Measurements from ENCODE around the gene IP6K3. TPM values are rescaled to one million over a fixed set of nuclear protein-coding genes. Genes with fewer than 3 reads are reported as not detected.

The IP6K3 gene
- total RNA-seq, 2 experiments from 2014 or later, result not detected

- no peaks in the 10 kb centered on the region for H3K36me3 Mint-ChIP-seq (ENCODE audit: low read depth)
- H3K4me1 Mint-ChIP-seq (ENCODE audit: low read depth), result no peaks in the 10 kb centered on the region
- peaks cover 13% of the 10 kb centered on the region for H3K27me3 Mint-ChIP-seq (ENCODE audit: low read depth)
- H3K9me3 Mint-ChIP-seq (ENCODE audit: insufficient read depth), result no peaks in the 10 kb centered on the region
- POLR2A ChIA-PET, result no interaction called here
- CTCF ChIA-PET, result interaction anchor here (0.7 to 4.1 kb wide), 14 partner anchors 12 to 410 kb away, joined by 3 to 40 read pairs (median 8); partner anchors contain the start of gene UQCC2
- DNase-seq, result no peak
- no peak overlapping the region for H3K4me3 Mint-ChIP-seq
- H3K27ac Mint-ChIP-seq, result no peak overlapping the region
- no peak for ATAC-seq
These were observed 1.7 kb downstream of the IP6K3 start for GRCh38 chr6:33744895-33745546.

- Mint-ChIP-seq H3K4me3 (no peak overlapping the region), H3K9me3 (ENCODE audit: insufficient read depth) (no peaks in the 10 kb centered on the region), H3K36me3 (ENCODE audit: low read depth) (no peaks in the 10 kb centered on the region), H3K27ac (no peak overlapping the region), H3K27me3 (ENCODE audit: low read depth) (peaks cover 13% of the 10 kb centered on the region), H3K4me1 (ENCODE audit: low read depth) (no peaks in the 10 kb centered on the region)
- DNase-seq (peak; percentile 80), ATAC-seq (peak; percentile 87)
- POLR2A ChIA-PET, result no interaction called here
- CTCF ChIA-PET, result interaction anchor here (0.7 to 4.1 kb wide), 19 partner anchors 13 to 438 kb away, joined by 3 to 40 read pairs (median 4); partner anchors contain the start of gene UQCC2
These were observed 2.5 kb downstream of the IP6K3 start for GRCh38 chr6:33744001-33744848.

- no peaks in the 10 kb centered on the region for H3K36me3 Mint-ChIP-seq (ENCODE audit: low read depth)
- CTCF ChIA-PET, result interaction anchor here (0.8 to 4.1 kb wide), 14 partner anchors 16 to 412 kb away, joined by 3 to 40 read pairs (median 8); partner anchors contain the start of gene UQCC2
- no peak for ATAC-seq
These were observed 3.9 kb downstream of the IP6K3 start for GRCh38 chr6:33742837-33743236.

GRCh38 chr6:33742092-33742491 is 4.6 kb downstream of the IP6K3 start:
- ChIA-PET POLR2A (no interaction called here), CTCF (interaction anchor here (1.2 to 3.8 kb wide), 2 partner anchors 22 to 286 kb away, joined by 4 to 13 read pairs; no protein-coding TSS in a partner anchor)
- Mint-ChIP-seq H3K4me3 (no peak overlapping the region), H3K4me1 (ENCODE audit: low read depth) (no peaks in the 10 kb centered on the region), H3K27me3 (ENCODE audit: low read depth) (peaks cover 13% of the 10 kb centered on the region), H3K9me3 (ENCODE audit: insufficient read depth) (no peaks in the 10 kb centered on the region), H3K36me3 (ENCODE audit: low read depth) (no peaks in the 10 kb centered on the region), H3K27ac (no peak overlapping the region)
- ATAC-seq (no peak), DNase-seq (no peak)

More at GRCh38 chr6:33742837-33743236, 3.9 kb downstream of the IP6K3 start:
- DNase-seq, result no peak
- POLR2A ChIA-PET, result no interaction called here
- Mint-ChIP-seq H3K4me1 (ENCODE audit: low read depth) (no peaks in the 10 kb centered on the region), H3K27me3 (ENCODE audit: low read depth) (peaks cover 13% of the 10 kb centered on the region), H3K9me3 (ENCODE audit: insufficient read depth) (no peaks in the 10 kb centered on the region), H3K27ac (no peak overlapping the region), H3K4me3 (no peak overlapping the region)

- no peaks in the 10 kb centered on the region for H3K4me1 Mint-ChIP-seq (ENCODE audit: low read depth)
- H3K9me3 Mint-ChIP-seq (ENCODE audit: insufficient read depth), result no peaks in the 10 kb centered on the region
- POLR2A ChIA-PET, result no interaction called here
- no peak overlapping the region for H3K27ac Mint-ChIP-seq
- H3K27me3 Mint-ChIP-seq (ENCODE audit: low read depth), result peaks cover 13% of the 10 kb centered on the region
- ATAC-seq, result no peak
- CTCF ChIA-PET, result no interaction called here
- DNase-seq, result no peak
- H3K4me3 Mint-ChIP-seq, result no peak overlapping the region
- H3K36me3 Mint-ChIP-seq (ENCODE audit: low read depth), result no peaks in the 10 kb centered on the region
These were observed 5.9 kb downstream of the IP6K3 start for GRCh38 chr6:33740794-33741193.

GRCh38 chr6:33740204-33740608 is 6.5 kb downstream of the IP6K3 start:
- CTCF ChIA-PET, result no interaction called here
- no peaks in the 10 kb centered on the region for H3K4me1 Mint-ChIP-seq (ENCODE audit: low read depth)
- no peaks in the 10 kb centered on the region for H3K36me3 Mint-ChIP-seq (ENCODE audit: low read depth)
- DNase-seq (no peak), ATAC-seq (no peak)
- H3K27me3 Mint-ChIP-seq (ENCODE audit: low read depth), result peaks cover 13% of the 10 kb centered on the region
- H3K4me3 Mint-ChIP-seq, result no peak overlapping the region
- no peaks in the 10 kb centered on the region for H3K9me3 Mint-ChIP-seq (ENCODE audit: insufficient read depth)
- H3K27ac Mint-ChIP-seq, result no peak overlapping the region
- POLR2A ChIA-PET, result no interaction called here

GRCh38 chr6:33739571-33739970 is 7.1 kb downstream of the IP6K3 start:
- Mint-ChIP-seq H3K9me3 (ENCODE audit: insufficient read depth) (no peaks in the 10 kb centered on the region), H3K36me3 (ENCODE audit: low read depth) (no peaks in the 10 kb centered on the region), H3K27ac (no peak overlapping the region), H3K27me3 (ENCODE audit: low read depth) (peaks cover 13% of the 10 kb centered on the region), H3K4me3 (no peak overlapping the region), H3K4me1 (ENCODE audit: low read depth) (no peaks in the 10 kb centered on the region)
- CTCF ChIA-PET, result no interaction called here
- POLR2A ChIA-PET, result no interaction called here
- DNase-seq, result no peak
- ATAC-seq, result no peak

GRCh38 chr6:33738879-33739278 is 7.8 kb downstream of the IP6K3 start:
- POLR2A ChIA-PET, result no interaction called here
- no peaks in the 10 kb centered on the region for H3K9me3 Mint-ChIP-seq (ENCODE audit: insufficient read depth)

GRCh38 chr6:33738153-33738552 is 8.6 kb downstream of the IP6K3 start:
- Mint-ChIP-seq H3K27me3 (ENCODE audit: low read depth) (peaks cover 5% of the 10 kb centered on the region), H3K36me3 (ENCODE audit: low read depth) (no peaks in the 10 kb centered on the region), H3K27ac (no peak overlapping the region), H3K4me1 (ENCODE audit: low read depth) (no peaks in the 10 kb centered on the region), H3K4me3 (no peak overlapping the region), H3K9me3 (ENCODE audit: insufficient read depth) (no peaks in the 10 kb centered on the region)
- ChIA-PET POLR2A (no interaction called here), CTCF (no interaction called here)
- DNase-seq (no peak), ATAC-seq (no peak)

More at GRCh38 chr6:33738879-33739278, 7.8 kb downstream of the IP6K3 start:
- Mint-ChIP-seq H3K36me3 (ENCODE audit: low read depth) (no peaks in the 10 kb centered on the region), H3K27ac (no peak overlapping the region), H3K4me1 (ENCODE audit: low read depth) (no peaks in the 10 kb centered on the region), H3K27me3 (ENCODE audit: low read depth) (peaks cover 9% of the 10 kb centered on the region), H3K4me3 (no peak overlapping the region)
- ATAC-seq (no peak), DNase-seq (no peak)
- CTCF ChIA-PET, result no interaction called here

GRCh38 chr6:33737267-33738026 is 9.3 kb downstream of the IP6K3 start:
- Mint-ChIP-seq H3K4me1 (ENCODE audit: low read depth) (no peaks in the 10 kb centered on the region), H3K27me3 (ENCODE audit: low read depth) (no peaks in the 10 kb centered on the region), H3K27ac (no peak overlapping the region), H3K9me3 (ENCODE audit: insufficient read depth) (no peaks in the 10 kb centered on the region), H3K36me3 (ENCODE audit: low read depth) (no peaks in the 10 kb centered on the region), H3K4me3 (no peak overlapping the region)
- ChIA-PET POLR2A (no interaction called here), CTCF (no interaction called here)
- no peak for DNase-seq
- ATAC-seq, result no peak

GRCh38 chr6:33735216-33735615 is 11.5 kb downstream of the IP6K3 start:
- DNase-seq (no peak), ATAC-seq (no peak)
- Mint-ChIP-seq H3K4me1 (ENCODE audit: low read depth) (no peaks in the 10 kb centered on the region), H3K4me3 (no peak overlapping the region), H3K36me3 (ENCODE audit: low read depth) (no peaks in the 10 kb centered on the region), H3K27ac (no peak overlapping the region), H3K27me3 (ENCODE audit: low read depth) (no peaks in the 10 kb centered on the region), H3K9me3 (ENCODE audit: insufficient read depth) (no peaks in the 10 kb centered on the region)
- CTCF ChIA-PET, result no interaction called here
- POLR2A ChIA-PET, result no interaction called here

- H3K36me3 Mint-ChIP-seq (ENCODE audit: low read depth), result no peaks in the 10 kb centered on the region
- H3K27me3 Mint-ChIP-seq (ENCODE audit: low read depth), result no peaks in the 10 kb centered on the region
- H3K4me1 Mint-ChIP-seq (ENCODE audit: low read depth), result no peaks in the 10 kb centered on the region
- H3K9me3 Mint-ChIP-seq (ENCODE audit: insufficient read depth), result no peaks in the 10 kb centered on the region
- ChIA-PET CTCF (no interaction called here), POLR2A (no interaction called here)
- no peak for DNase-seq
- H3K27ac Mint-ChIP-seq, result no peak overlapping the region
- ATAC-seq, result no peak
- H3K4me3 Mint-ChIP-seq, result no peak overlapping the region
These were observed 13.0 kb downstream of the IP6K3 start for GRCh38 chr6:33733709-33734007.
